CD4-positive, CD25-positive, alpha-beta regulatory T cell (primary cell): ENCODE results near the gene NXT1. TPM values are rescaled to one million over a fixed set of nuclear protein-coding genes. Genes with fewer than 3 reads are reported as not detected.

Experiments
- ATAC-seq, 2 donors: fragments of 150-1000 bp; cut with Tn5 transposase; one replicate each; pipeline ENCODE4 v1.10.0; 2021; ENCODE audit warnings: low read depth in 2 of 2, moderate number of reproducible peaks in 2 of 2, moderate library complexity in 1 of 2
- DNase-seq, 3 donors: peaks; one replicate each; pipeline versions ENCODE4 v3.0.0 to v3.0.0-alpha.2; 2012 to 2022; ENCODE audit warnings: mixed read lengths in 1 of 3
- H3K27ac ChIP-seq: one replicate; pipeline ENCODE4 v1.7.0; 2013; ENCODE audit warnings: mild to moderate bottlenecking, low read length; ENCODE audit not compliant: insufficient read depth, poor library complexity, severe bottlenecking
- H3K27me3 ChIP-seq: one replicate; pipeline ENCODE4 v1.7.0; 2013; ENCODE audit warnings: low read length; ENCODE audit not compliant: control insufficient read depth, insufficient read depth
- H3K36me3 ChIP-seq: one replicate; pipeline ENCODE4 v1.7.0; 2013; ENCODE audit warnings: mild to moderate bottlenecking, low read length, moderate library complexity; ENCODE audit not compliant: control insufficient read depth, insufficient read depth
- H3K4me1 ChIP-seq: 2 replicates; pipeline ENCODE4 v1.7.0; 2013; ENCODE audit warnings: mild to moderate bottlenecking, low read length; ENCODE audit not compliant: insufficient read depth, control insufficient read depth, poor library complexity, severe bottlenecking
- H3K4me3 ChIP-seq: one replicate; pipeline ENCODE4 v1.7.0; 2013; ENCODE audit warnings: low read depth, mild to moderate bottlenecking, low read length, moderate library complexity
- H3K9me3 ChIP-seq, 2 experiments: 1 replicate in 1 of 2; 2 replicates in 1 of 2; pipeline ENCODE4 v1.7.0; 2013; ENCODE audit warnings: low read length in 2 of 2, mild to moderate bottlenecking in 1 of 2, moderate library complexity in 1 of 2; ENCODE audit not compliant: control insufficient read depth in 2 of 2
- H3K27ac Mint-ChIP-seq, 3 donors: one replicate each; pipeline ENCODE4 v1.8.0; 2020 to 2022; ENCODE audit warnings: mild to moderate bottlenecking in 3 of 3, mixed read lengths in 3 of 3, moderate library complexity in 2 of 3
- H3K27me3 Mint-ChIP-seq: one replicate; pipeline ENCODE4 v1.8.0; 2022; ENCODE audit warnings: mild to moderate bottlenecking, mixed read lengths
- H3K36me3 Mint-ChIP-seq: one replicate; pipeline ENCODE4 v1.8.0; 2020; ENCODE audit warnings: mixed read lengths
- H3K4me1 Mint-ChIP-seq, 4 donors: one replicate each; pipeline ENCODE4 v1.8.0; 2020 to 2022; ENCODE audit warnings: mixed read lengths in 4 of 4, mild to moderate bottlenecking in 1 of 4
- H3K4me3 Mint-ChIP-seq, 4 donors: one replicate each; pipeline ENCODE4 v1.8.0; 2020 to 2022; ENCODE audit warnings: mild to moderate bottlenecking in 4 of 4, mixed read lengths in 4 of 4, moderate library complexity in 3 of 4
- H3K9me3 Mint-ChIP-seq, 7 donors: one replicate each; pipeline ENCODE4 v1.8.0; 2020 to 2022; ENCODE audit warnings: mixed read lengths in 7 of 7, mild to moderate bottlenecking in 3 of 7, moderate library complexity in 2 of 7
- polyA plus RNA-seq, 4 donors: library from polyadenylated mRNA; unstranded; fragments of 300-500 nt; fragmentation: Illumina TruSeq; gene quantifications; one replicate each; pipeline ENCODE4 v1.2.3, GENCODE V29; 2021
- total RNA-seq: library from RNA; stranded (reverse); gene quantifications from one replicate; pipeline ENCODE4 v1.2.3, GENCODE V29; 2022

Gene NXT1
- total RNA-seq: 41.5 TPM
- polyA plus RNA-seq: 10 to 100 TPM; 47.1 to 71.5 (median 56.9) TPM

DNA sequence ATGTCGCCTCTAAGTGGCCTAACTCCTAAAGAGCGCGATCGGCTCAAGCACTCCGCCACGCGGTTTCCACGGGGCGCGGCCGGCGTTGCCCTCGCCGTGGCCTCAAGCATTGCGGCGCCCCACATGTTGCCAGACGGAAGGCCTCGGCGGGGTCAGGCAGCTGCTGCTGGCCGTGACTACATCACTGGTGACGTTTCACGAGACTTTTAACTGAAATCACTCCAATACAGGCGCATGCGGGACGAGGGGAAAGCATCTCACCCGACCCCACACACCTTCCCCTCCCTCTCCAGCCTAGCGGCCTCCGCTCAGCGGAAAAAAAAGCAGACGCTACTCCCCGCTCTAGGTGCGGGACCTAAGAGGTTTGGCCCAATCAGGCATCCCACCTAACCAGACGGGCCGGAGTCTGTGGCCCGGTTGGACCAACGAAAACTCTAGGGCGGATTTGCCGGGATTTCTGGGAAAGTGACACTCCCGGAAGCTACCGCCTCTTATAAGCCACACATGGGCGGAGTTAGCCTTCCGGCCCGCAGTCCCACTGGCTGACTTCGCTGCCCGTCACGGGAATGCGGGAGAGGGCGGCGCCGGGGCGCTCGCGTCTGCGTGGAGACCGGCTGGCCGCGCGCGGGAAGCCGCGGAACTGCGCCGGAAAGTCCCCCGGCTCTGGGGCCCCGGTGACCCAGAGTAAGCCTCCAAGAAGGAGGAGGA lies at the start of gene NXT1:
Gene NXT1 (plus strand): TSS at position 596 of the 708 bp plus-strand sequence. CDS start 3,251 bp downstream, outside the sequence.
- H3K36me3 ChIP-seq: peaks cover 16% of the 10 kb centered on the region
- H3K27me3 ChIP-seq: no peaks in the 10 kb centered on the region
- H3K27ac ChIP-seq: peak within 1 kb of the TSS; percentile 99
- H3K9me3 Mint-ChIP-seq: no peaks in the 10 kb centered on the region
- H3K4me3 Mint-ChIP-seq: peak within 1 kb of the TSS; percentile 96 to 100 (median 99)
- no peaks in the 10 kb centered on the region for H3K36me3 Mint-ChIP-seq
- peaks cover 32% of the 10 kb centered on the region for H3K4me1 ChIP-seq
- peaks cover 0 to 40% (median 22%) of the 10 kb centered on the region in 4 donors for H3K4me1 Mint-ChIP-seq
- peak; percentile 92 to 97 (median 95) for DNase-seq
- peak; percentile 88 for ATAC-seq
- H3K9me3 ChIP-seq: no peaks in the 10 kb centered on the region
- peaks cover 8% of the 10 kb centered on the region for H3K27me3 Mint-ChIP-seq
- peak within 1 kb of the TSS; percentile 99 to 100 (median 100) for H3K27ac Mint-ChIP-seq
- peak within 1 kb of the TSS; percentile 88 for H3K4me3 ChIP-seq

DNA sequence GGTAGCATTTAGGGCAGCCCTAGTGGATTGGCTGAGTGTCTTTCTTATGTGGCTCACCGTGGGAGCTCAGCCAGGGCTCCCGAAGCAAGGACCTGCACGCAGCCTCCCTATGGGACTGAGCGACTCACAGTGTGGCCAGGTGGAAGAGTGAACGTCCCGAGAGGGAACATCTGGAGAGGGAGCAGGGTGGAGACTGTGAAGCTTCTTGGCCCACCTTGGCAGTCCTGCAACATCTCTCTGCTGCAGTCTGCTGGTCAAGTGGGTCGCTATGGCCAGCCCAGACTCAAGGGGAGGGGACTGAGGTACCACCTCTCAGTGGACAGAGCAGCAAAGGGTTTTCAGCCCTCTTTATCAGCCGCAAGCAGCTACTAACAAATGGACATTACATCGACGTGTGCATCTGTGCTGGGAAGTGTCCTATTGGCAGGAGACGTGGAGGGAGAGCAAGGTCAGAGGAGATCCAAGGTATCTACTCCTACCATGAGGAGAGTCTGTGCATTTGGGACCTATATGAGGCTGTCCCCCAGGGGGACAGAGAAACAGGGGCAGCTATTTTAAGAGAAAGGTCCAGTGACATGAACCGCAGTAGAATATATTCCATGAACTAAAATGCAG lies 49.0 kb upstream of the NXT1 start:
- Histone ChIP-seq H3K9me3 (no peaks in the 10 kb centered on the region), H3K4me1 (no peaks in the 10 kb centered on the region), H3K27ac (no peak overlapping the region), H3K4me3 (no peak overlapping the region), H3K36me3 (no peaks in the 10 kb centered on the region), H3K27me3 (no peaks in the 10 kb centered on the region)
- H3K4me1 Mint-ChIP-seq: no peaks in the 10 kb centered on the region
- peaks cover 4% of the 10 kb centered on the region for H3K27me3 Mint-ChIP-seq
- H3K4me3 Mint-ChIP-seq: no peak overlapping the region
- peaks cover 0 to 2% (median 0%) of the 10 kb centered on the region in 7 donors for H3K9me3 Mint-ChIP-seq
- H3K27ac Mint-ChIP-seq: peak overlapping the region in 1 of 3 donors; percentile 43
- ATAC-seq: no peak
- DNase-seq: no peak
- H3K36me3 Mint-ChIP-seq: no peaks in the 10 kb centered on the region

DNA sequence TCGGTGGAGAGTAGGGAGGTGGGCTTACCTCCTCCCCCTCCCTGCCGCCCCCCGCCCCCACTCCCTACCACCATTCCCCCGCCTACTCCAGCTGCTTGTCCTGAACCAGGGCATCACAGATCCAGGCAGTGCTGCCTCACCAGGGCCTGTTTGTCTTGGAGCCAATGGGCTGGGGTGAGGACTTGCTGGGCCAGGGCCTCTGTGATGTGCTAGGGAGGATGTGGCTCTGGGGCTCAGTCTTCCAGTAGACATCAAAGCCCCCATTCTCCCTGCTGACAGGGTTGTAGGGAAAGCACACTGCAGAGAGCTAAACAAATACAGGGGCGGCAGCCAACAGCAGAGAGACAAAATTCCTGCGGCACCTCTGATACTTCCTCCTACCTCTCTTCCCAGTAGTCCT lies 48.2 kb upstream of the NXT1 start:
- no peak overlapping the region for H3K27ac Mint-ChIP-seq
- Histone ChIP-seq H3K9me3 (no peaks in the 10 kb centered on the region), H3K27me3 (no peaks in the 10 kb centered on the region), H3K4me1 (no peaks in the 10 kb centered on the region), H3K27ac (no peak overlapping the region), H3K36me3 (no peaks in the 10 kb centered on the region), H3K4me3 (no peak overlapping the region)
- DNase-seq: no peak
- peaks cover 0 to 2% (median 0%) of the 10 kb centered on the region in 7 donors for H3K9me3 Mint-ChIP-seq
- no peak overlapping the region for H3K4me3 Mint-ChIP-seq
- no peaks in the 10 kb centered on the region for H3K4me1 Mint-ChIP-seq
- peaks cover 4% of the 10 kb centered on the region for H3K27me3 Mint-ChIP-seq
- no peaks in the 10 kb centered on the region for H3K36me3 Mint-ChIP-seq
- no peak for ATAC-seq

DNA sequence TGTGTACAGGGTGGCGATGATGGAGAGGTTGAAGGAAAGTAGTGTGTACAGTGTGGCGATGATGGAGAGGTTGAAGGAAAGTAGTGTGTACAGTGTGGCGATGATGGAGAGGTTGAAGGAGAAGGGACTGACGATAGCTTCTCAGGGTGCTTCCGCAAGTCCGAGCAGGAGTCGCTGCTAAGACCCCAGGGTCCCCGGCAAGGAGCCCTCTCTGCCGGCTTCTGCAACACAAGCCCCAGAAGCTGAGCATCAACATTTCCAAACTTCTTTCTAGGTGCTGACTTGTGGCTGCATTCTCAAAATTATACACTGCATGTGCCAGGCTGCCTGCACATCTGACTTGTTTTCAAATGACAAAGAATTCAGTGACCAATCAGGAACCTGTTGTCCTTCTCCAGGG lies 47.8 kb upstream of the NXT1 start:
- no peak overlapping the region for H3K4me3 Mint-ChIP-seq
- H3K27me3 ChIP-seq: no peaks in the 10 kb centered on the region
- no peaks in the 10 kb centered on the region for H3K4me1 ChIP-seq
- DNase-seq (no peak), ATAC-seq (no peak)
- no peaks in the 10 kb centered on the region for H3K4me1 Mint-ChIP-seq
- H3K36me3 ChIP-seq: no peaks in the 10 kb centered on the region
- H3K4me3 ChIP-seq: no peak overlapping the region
- no peaks in the 10 kb centered on the region for H3K36me3 Mint-ChIP-seq
- no peaks in the 10 kb centered on the region for H3K9me3 ChIP-seq
- no peak overlapping the region for H3K27ac ChIP-seq
- no peak overlapping the region for H3K27ac Mint-ChIP-seq
- peaks cover 4% of the 10 kb centered on the region for H3K27me3 Mint-ChIP-seq
- H3K9me3 Mint-ChIP-seq: peaks cover 0 to 2% (median 0%) of the 10 kb centered on the region in 7 donors

DNA sequence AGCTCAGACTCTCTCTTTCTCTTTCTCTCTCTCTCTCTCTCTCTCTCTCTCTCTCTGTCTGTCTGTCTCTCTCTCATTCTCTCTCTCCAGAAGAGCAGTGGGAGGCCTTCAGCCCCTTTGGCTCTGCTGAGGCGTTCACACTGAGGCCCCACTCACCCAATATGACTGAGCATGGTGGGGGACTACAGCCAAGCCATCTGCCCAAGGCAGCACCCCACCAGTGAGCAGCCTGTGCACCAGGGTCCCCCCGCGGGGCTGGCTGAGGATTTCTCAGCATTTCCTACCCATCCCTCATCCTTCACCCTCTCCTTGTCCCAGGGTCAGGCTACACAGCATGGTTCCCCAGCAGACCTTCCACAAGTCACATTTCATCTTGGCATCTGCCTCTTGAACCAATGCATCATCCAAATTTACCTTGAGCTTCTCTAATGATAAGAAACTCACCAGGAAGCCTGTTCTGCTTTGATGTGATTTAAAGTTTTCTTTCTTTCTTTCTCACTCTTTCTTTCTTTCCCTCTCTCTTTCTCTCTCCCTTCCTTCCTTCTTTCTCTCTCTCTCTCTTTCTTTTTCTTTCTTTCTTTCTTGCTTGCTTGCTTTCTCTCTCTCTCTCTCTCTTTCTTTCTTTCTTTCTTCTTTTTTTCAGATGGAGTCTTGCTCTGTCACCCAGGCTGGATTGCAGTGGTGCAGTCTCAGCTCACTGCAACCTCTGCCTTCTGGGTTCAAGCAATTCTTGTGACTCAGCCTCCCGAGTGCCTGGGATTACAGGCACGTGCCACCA lies 47.1 kb upstream of the NXT1 start:
- H3K36me3 Mint-ChIP-seq: no peaks in the 10 kb centered on the region
- no peaks in the 10 kb centered on the region for H3K4me1 ChIP-seq
- no peaks in the 10 kb centered on the region for H3K9me3 ChIP-seq
- H3K4me3 ChIP-seq: no peak overlapping the region
- no peak overlapping the region for H3K4me3 Mint-ChIP-seq
- no peaks in the 10 kb centered on the region for H3K36me3 ChIP-seq
- H3K27me3 ChIP-seq: no peaks in the 10 kb centered on the region
- no peak overlapping the region for H3K27ac ChIP-seq
- no peak for ATAC-seq
- H3K27ac Mint-ChIP-seq: no peak overlapping the region
- H3K27me3 Mint-ChIP-seq: peaks cover 4% of the 10 kb centered on the region
- H3K4me1 Mint-ChIP-seq: no peaks in the 10 kb centered on the region
- DNase-seq: no peak
- peaks cover 0 to 2% (median 0%) of the 10 kb centered on the region in 7 donors for H3K9me3 Mint-ChIP-seq

DNA sequence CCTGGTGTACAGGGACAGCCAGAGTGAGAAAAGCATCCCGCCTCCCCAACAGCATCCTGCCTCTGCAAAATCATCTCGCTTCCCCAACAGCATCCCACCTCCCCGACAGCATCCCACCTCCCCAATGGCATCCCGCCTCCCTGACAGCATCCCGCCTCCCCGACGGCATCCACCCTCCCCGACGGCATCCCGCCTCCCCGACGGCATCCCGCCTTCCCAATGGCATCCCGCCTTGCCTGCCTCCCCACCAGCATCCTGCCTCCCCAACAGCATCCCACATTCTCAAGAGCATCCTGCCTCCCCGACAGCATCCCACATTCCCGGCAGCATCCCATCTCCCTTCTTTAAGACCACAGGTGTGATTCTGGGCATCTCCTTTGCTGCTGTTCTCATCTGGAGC lies 46.0 kb upstream of the NXT1 start:
- H3K4me3 Mint-ChIP-seq: no peak overlapping the region
- Histone ChIP-seq H3K27me3 (no peaks in the 10 kb centered on the region), H3K27ac (no peak overlapping the region), H3K36me3 (no peaks in the 10 kb centered on the region), H3K9me3 (no peaks in the 10 kb centered on the region), H3K4me3 (no peak overlapping the region), H3K4me1 (no peaks in the 10 kb centered on the region)
- H3K27me3 Mint-ChIP-seq: peaks cover 4% of the 10 kb centered on the region
- DNase-seq (no peak), ATAC-seq (no peak)
- H3K36me3 Mint-ChIP-seq: no peaks in the 10 kb centered on the region
- H3K4me1 Mint-ChIP-seq: no peaks in the 10 kb centered on the region
- no peak overlapping the region for H3K27ac Mint-ChIP-seq
- peaks cover 0 to 2% (median 0%) of the 10 kb centered on the region in 7 donors for H3K9me3 Mint-ChIP-seq

DNA sequence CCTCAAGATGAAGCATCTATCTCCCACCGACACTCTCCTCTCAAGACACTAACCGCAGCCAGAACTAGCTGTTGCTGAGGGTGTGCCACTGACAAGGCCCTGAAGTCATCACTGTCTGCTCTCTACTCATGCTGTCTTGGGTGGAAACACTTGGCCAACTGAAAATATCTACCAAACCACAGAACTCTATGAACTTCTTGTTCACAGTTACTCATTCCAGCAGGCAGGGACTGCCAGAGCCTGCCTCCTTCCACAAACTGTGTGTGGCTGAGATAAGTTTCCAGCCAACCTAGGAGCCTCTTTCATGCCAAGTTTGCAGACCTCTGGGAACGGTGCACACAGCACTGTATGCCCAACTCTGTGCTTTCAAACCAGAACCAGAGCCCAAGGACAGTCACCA lies 45.5 kb upstream of the NXT1 start:
- no peaks in the 10 kb centered on the region for H3K27me3 ChIP-seq
- ATAC-seq: no peak

More for the DNA sequence above, 45.5 kb upstream of the NXT1 start:
- no peak overlapping the region for H3K4me3 Mint-ChIP-seq
- H3K4me1 Mint-ChIP-seq: no peaks in the 10 kb centered on the region
- H3K9me3 Mint-ChIP-seq: peaks cover 0 to 2% (median 0%) of the 10 kb centered on the region in 7 donors
- no peaks in the 10 kb centered on the region for H3K36me3 ChIP-seq
- H3K9me3 ChIP-seq: no peaks in the 10 kb centered on the region
- no peak overlapping the region for H3K27ac ChIP-seq
- H3K4me1 ChIP-seq: no peaks in the 10 kb centered on the region
- H3K4me3 ChIP-seq: no peak overlapping the region
- no peak for DNase-seq
- no peaks in the 10 kb centered on the region for H3K36me3 Mint-ChIP-seq
- H3K27ac Mint-ChIP-seq: no peak overlapping the region
- peaks cover 4% of the 10 kb centered on the region for H3K27me3 Mint-ChIP-seq
